Right cardiac atrium (tissue), 5 donors: ENCODE measurements around the gene COL23A1. TPM values are rescaled to one million over a fixed set of nuclear protein-coding genes. Genes with fewer than 3 reads are reported as not detected.
A peak's percentile ranks its signal among the peaks of the same experiment; 100 is the strongest.

ENCODE experiments used
- ATAC-seq, 2 donors: fragments of 200-7000 bp; cut with Tn5 transposase; one replicate each; pipeline versions ENCODE4 v1.8.0 to v1.9.1; 2020; ENCODE audit warnings: moderate library complexity in 2 of 2, mild to moderate bottlenecking in 1 of 2
- DNase-seq, 3 donors: peaks; one replicate each; pipeline ENCODE4 v3.0.0-alpha.2; 2020
- H3K27ac ChIP-seq: one replicate; pipeline ENCODE4 v1.5.1; 2013; ENCODE audit warnings: mild to moderate bottlenecking, low read length, control low read depth, moderate library complexity
- H3K27me3 ChIP-seq: one replicate; pipeline ENCODE4 v1.6.1; 2013; ENCODE audit not compliant: control insufficient read depth, insufficient read depth
- H3K4me1 ChIP-seq: one replicate; pipeline ENCODE4 v1.6.1; 2013; ENCODE audit warnings: low read length; ENCODE audit not compliant: control insufficient read depth, insufficient read depth
- H3K4me3 ChIP-seq: one replicate; pipeline ENCODE4 v1.5.1; 2013; ENCODE audit warnings: low read length, control low read depth
- H3K9me3 ChIP-seq: one replicate; pipeline ENCODE4 v1.6.1; 2013; ENCODE audit warnings: low read length; ENCODE audit not compliant: control insufficient read depth
- WGBS: extraction: QIAGEN DNeasy Blood & Tissue Kit; methylation state at CpG from one replicate; pipeline ENCODE4 v1.1.7; 2013; 5-methylcytosine and 5-hydroxymethylcytosine counted together
- intact Hi-C, 4 donors: fragments of 100-400 bp; cut with DNase I; formaldehyde crosslinking; loops; one replicate each; pipeline versions ENCODE4 v1.11.0 to v1.14.0; 2022 to 2023
- polyA plus RNA-seq: library from polyadenylated mRNA; stranded (reverse); fragments of 200-250 nt; gene quantifications from one replicate; pipeline ENCODE4 v1.2.3, GENCODE V29; 2013
- total RNA-seq, 4 donors: library from RNA; stranded (reverse); fragmentation: NEBNext Ultra II Directional; extraction: Animal tissue kit (Norgen Biotek cat#: 25700); gene quantifications; one replicate each; pipeline ENCODE4 v1.2.1, GENCODE V29; 2021
- donor health status: healthy with polysubstance abuse.
- donor health status: DM: no; HTN: yes; CAD: no.
- donor health status: DM: no; HTN: no; CAD: no.
- donor health status: DM: no; HTN: yes; CAD: no; lungs with severe emphysema.
- donor health status: DM: yes; HTN: yes; CAD: no.

COL23A1 gene
- total and polyA plus RNA-seq, 5 donors, result 2.5 to 13.6 (median 6.3) TPM

GRCh38 chr5:178465228-178465860 is 124.8 kb downstream of the COL23A1 start:
- 89% methylated on average over 19 of the region's 19 CpGs for WGBS
- DNase-seq (no peak), ATAC-seq (no peak)
- Histone ChIP-seq H3K27ac (no peak overlapping the region), H3K9me3 (no peaks in the 10 kb centered on the region), H3K4me1 (no peaks in the 10 kb centered on the region), H3K27me3 (no peaks in the 10 kb centered on the region), H3K4me3 (no peak overlapping the region)
- intact Hi-C loops, result loop anchor here in 1 of 4 donors (10.0 kb wide), 1 partner anchor 79 kb away; no protein-coding TSS in a partner anchor

- WGBS, result 79% methylated on average over 14 of the region's 14 CpGs
- DNase-seq, result no peak
- ATAC-seq, result no peak
Measured at GRCh38 chr5:178464431-178465048, 125.7 kb downstream of the COL23A1 start.

DNA sequence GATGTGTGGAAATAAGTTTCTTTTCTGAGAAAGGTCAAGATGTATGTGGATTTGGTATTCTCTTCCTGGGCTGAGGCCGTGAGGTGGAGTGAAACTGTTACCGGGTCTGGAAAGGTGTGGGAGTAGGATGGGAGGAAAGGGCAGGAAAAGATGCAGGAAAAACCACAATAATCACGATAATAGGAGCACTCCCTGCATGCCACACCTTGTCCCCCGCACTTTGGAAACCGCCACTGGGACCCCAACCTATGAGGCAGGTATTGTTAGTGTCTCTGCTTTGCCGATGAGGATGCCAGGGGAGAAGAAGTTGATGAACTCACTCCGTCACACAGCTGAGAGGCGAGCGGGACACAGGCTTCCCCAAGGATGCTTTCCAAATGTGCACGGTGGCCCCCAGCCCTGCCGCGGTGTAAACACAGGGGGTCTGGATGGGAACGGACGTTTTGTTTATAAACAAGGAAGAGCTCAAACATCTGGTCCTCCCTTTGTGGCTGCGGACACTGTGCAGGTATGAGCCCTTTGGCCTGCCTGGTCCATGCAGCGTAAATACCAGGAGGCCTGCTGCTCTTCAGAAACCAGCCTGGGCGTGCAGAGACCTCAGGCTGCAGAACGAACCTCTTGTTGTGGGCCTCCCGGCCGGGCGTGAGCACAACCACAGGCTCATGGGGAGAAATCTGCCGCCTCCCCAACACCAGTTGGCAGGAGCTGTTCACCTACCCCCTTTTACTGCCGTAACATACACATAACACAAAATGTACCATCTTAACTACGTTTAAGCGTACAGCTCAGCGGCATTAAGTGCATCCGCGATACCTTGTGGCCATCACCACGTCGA is 126.7 kb downstream of the COL23A1 start:
- Histone ChIP-seq H3K9me3 (no peaks in the 10 kb centered on the region), H3K27ac (no peak overlapping the region)
- WGBS, result 88% methylated on average over 30 of the region's 30 CpGs

More at GRCh38 chr5:178464431-178465048, 125.7 kb downstream of the COL23A1 start:
- Histone ChIP-seq H3K27ac (no peak overlapping the region), H3K4me3 (no peak overlapping the region), H3K9me3 (no peaks in the 10 kb centered on the region), H3K27me3 (no peaks in the 10 kb centered on the region), H3K4me1 (peaks cover 2% of the 10 kb centered on the region)
- intact Hi-C loops, result loop anchor here in 3 of 4 donors (5.0 to 10.0 kb wide), 3 partner anchors 68 to 83 kb away; no protein-coding TSS in a partner anchor

DNA sequence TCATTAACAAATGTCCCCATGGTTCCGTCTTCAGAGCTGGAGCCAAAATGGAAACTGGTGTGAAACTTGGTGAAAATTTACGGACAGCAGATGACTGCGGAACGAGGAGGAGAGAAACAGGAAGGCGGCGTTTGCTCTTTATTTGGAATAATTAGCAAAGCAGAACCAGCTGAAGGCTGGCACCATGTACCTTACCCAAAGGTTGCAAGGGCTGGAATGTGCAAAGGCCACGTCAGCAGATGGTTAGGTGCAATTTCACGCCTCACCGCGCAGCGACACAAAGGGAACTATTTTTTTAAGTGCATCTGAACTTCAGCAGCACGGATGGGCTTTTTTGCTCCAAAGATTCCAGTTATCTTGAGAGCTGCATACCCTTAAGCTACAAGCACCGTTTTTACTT is 127.4 kb downstream of the COL23A1 start:
- WGBS, result 91% methylated on average over 13 of the region's 13 CpGs
- Histone ChIP-seq H3K4me1 (peaks cover 2% of the 10 kb centered on the region), H3K27ac (no peak overlapping the region), H3K4me3 (no peak overlapping the region), H3K9me3 (no peaks in the 10 kb centered on the region), H3K27me3 (no peaks in the 10 kb centered on the region)
- intact Hi-C loops, result loop anchor here in 3 of 4 donors (5.0 to 10.0 kb wide), 3 partner anchors 69 to 84 kb away; no protein-coding TSS in a partner anchor
- no peak for ATAC-seq
- no peak for DNase-seq

More for the DNA sequence above, 126.7 kb downstream of the COL23A1 start:
- peaks cover 2% of the 10 kb centered on the region for H3K4me1 ChIP-seq
- H3K4me3 ChIP-seq, result no peak overlapping the region
- H3K27me3 ChIP-seq, result no peaks in the 10 kb centered on the region
- DNase-seq (no peak), ATAC-seq (no peak)
- intact Hi-C loops, result loop anchor here in 3 of 4 donors (5.0 to 10.0 kb wide), 3 partner anchors 69 to 84 kb away; no protein-coding TSS in a partner anchor

DNA sequence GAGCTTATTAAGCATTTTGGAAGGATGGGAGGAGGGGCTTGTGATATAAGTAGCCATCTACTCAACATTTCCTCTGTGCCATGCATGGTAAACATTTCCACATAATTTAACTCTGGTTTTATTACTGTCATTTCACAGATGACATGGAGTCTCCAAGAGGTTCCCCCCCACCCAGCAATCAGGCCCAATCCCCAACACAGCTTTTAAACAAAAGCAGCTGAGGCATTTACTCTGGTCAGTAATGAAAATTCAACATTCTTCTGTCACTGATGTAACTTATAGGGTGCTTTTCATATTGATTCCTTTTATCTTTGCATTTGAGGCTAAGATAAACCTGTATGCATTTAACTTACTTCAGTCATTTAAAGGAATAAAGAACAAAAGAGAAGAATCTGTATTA is 128.1 kb downstream of the COL23A1 start:
- intact Hi-C loops, result loop anchor here in 3 of 4 donors (5.0 to 10.0 kb wide), 3 partner anchors 70 to 85 kb away; no protein-coding TSS in a partner anchor
- no peak overlapping the region for H3K27ac ChIP-seq

DNA sequence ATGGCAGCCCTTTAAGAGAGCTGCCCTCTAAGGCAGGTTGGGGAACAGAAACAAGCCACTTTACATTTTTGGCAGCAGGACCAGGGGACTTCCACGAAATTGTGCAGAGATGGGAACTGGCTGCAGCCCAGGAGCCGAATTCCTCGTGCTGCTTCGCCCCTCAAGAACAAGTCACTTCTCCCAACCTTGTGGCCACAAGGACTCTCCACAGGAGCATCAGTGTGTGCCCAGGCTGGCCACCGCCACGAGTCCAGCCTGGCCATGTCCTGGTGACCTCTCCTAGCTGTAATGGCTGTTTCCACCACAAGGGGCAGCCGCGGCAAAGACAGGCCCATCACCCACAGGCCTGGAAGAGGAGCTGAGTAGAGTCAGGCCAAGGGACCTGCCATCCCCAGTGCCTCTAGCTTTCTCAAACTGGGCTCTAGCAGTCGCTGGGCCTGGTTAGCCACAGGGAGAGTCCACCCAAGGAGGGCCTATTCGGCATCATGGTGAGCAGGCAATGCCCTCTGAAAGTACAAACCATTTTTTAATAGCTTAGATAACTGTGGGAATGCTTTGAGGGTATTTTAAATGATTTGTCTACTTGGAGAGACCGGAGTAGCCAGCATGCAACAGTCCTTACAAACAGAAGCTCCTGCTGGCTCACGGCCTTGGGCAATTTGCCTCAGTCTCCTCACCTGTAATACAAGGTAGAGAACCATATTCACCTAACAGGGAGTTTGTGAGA is 129.0 kb downstream of the COL23A1 start:
- 30% methylated on average over 12 of the region's 12 CpGs for WGBS
- Histone ChIP-seq H3K4me1 (peaks cover 2% of the 10 kb centered on the region), H3K4me3 (no peak overlapping the region), H3K9me3 (no peaks in the 10 kb centered on the region), H3K27me3 (no peaks in the 10 kb centered on the region), H3K27ac (no peak overlapping the region)
- intact Hi-C loops, result loop anchor here in 3 of 4 donors (5.0 to 10.0 kb wide), 3 partner anchors 71 to 86 kb away; no protein-coding TSS in a partner anchor
- peak; percentile 78 to 94 (median 94) for DNase-seq
- ATAC-seq, result peak; percentile 92 to 96

More for the DNA sequence above, 128.1 kb downstream of the COL23A1 start:
- H3K27me3 ChIP-seq, result no peaks in the 10 kb centered on the region
- H3K9me3 ChIP-seq, result no peaks in the 10 kb centered on the region
- DNase-seq (no peak), ATAC-seq (no peak)
- H3K4me3 ChIP-seq, result no peak overlapping the region
- H3K4me1 ChIP-seq, result peaks cover 2% of the 10 kb centered on the region

DNA sequence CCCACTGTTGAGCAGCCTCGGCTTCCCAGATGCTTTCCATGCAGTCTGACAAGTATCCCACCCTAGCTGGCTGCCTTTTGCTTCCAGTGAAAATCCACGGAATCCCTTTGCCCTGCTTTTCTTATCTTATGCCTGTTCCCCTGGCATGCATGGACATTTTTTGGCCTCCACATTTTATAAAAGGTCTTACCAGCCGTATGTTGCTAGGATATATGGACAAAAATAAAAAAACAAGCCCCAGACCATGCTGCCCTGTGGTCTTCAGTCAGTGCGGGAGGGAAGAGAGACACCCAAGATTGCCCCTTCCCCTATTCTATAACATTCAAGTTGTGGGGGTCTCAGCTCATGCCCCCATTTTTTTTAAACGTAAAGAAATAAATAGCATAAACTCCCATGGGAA is 129.6 kb downstream of the COL23A1 start:
- 40% methylated on average over 5 of the region's 5 CpGs for WGBS
- intact Hi-C loops, result loop anchor here in 3 of 4 donors (5.0 to 10.0 kb wide), 3 partner anchors 72 to 87 kb away; no protein-coding TSS in a partner anchor
- no peak overlapping the region for H3K4me3 ChIP-seq
- DNase-seq (no peak), ATAC-seq (peak; percentile 20 to 38)
- H3K4me1 ChIP-seq, result peaks cover 2% of the 10 kb centered on the region
- peak overlapping the region; percentile 46 for H3K27ac ChIP-seq
- H3K27me3 ChIP-seq, result no peaks in the 10 kb centered on the region
- no peaks in the 10 kb centered on the region for H3K9me3 ChIP-seq

DNA sequence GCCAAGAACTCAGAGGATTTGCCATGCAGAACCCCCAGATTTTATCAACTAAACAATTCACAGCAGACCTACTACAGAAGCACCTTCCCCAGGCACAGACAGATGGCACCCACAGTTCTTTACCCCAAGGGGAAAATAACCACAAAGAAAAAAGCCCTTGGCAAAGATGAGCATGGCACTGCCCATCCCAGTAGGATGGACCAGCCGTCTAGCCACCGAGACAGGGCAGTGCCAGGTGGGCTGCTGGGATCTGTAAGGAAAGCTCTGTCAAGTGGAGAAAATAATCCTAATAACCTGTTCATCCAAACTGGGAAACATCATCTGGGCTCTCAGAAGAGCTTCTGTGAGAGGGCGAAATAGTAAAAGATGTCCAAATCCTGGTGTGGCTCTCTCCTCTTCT is 130.0 kb downstream of the COL23A1 start:
- Histone ChIP-seq H3K27ac (no peak overlapping the region), H3K4me1 (peaks cover 2% of the 10 kb centered on the region), H3K9me3 (no peaks in the 10 kb centered on the region), H3K27me3 (no peaks in the 10 kb centered on the region), H3K4me3 (no peak overlapping the region)
- intact Hi-C loops, result loop anchor here in 3 of 4 donors (5.0 to 10.0 kb wide), 3 partner anchors 72 to 87 kb away; no protein-coding TSS in a partner anchor
- DNase-seq, result no peak
- ATAC-seq, result no peak
- WGBS, result 82% methylated on average over 3 of the region's 3 CpGs

DNA sequence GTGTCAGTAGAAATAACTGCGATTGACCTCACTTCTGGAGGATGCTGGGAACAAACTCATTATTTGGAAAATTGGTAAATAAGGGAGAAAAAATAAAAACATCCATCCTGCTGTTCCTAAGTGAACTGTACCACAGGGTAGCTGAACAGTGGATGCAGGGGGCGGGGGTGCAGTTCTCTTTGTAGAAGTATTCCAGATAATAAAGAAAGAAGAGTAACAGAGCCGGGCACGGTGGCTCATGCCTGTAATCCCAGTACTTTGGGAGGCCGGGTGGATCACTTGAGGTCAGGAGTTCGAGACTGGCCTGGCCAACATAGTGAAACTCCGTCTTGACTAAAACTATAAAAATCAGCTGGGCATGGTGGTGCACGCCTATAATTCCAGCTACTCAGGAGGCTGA is 132.1 kb downstream of the COL23A1 start:
- ATAC-seq, result no peak
- DNase-seq, result no peak
- Histone ChIP-seq H3K27ac (no peak overlapping the region), H3K9me3 (no peaks in the 10 kb centered on the region), H3K4me3 (no peak overlapping the region), H3K27me3 (no peaks in the 10 kb centered on the region), H3K4me1 (peaks cover 2% of the 10 kb centered on the region)
- intact Hi-C loops, result no loop called here
- WGBS, result 92% methylated on average over 8 of the region's 8 CpGs

DNA sequence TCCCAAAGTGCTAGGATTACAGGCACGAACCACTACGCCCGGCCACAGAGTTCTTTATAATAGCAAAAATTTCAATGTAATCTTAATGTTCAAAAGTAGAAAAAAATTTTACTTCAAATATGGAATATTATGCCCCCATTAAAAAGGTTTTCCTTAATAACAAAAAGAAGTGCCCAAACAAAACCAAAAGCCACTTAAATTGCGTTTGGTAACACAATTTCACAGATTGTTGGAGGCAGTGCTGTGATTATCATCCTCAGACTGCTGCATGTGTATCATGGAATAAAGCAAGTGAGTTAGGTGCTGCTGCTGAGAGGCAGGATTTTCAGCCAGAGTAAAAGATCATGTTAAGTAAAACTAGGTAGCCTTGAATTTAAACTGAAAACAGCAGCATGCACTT is 132.7 kb downstream of the COL23A1 start:
- 95% methylated on average over 4 of the region's 4 CpGs for WGBS
- H3K27me3 ChIP-seq, result no peaks in the 10 kb centered on the region
- peaks cover 2% of the 10 kb centered on the region for H3K4me1 ChIP-seq
- no peak overlapping the region for H3K4me3 ChIP-seq
- DNase-seq (no peak), ATAC-seq (no peak)
- H3K27ac ChIP-seq, result no peak overlapping the region
- intact Hi-C loops, result no loop called here
- H3K9me3 ChIP-seq, result no peaks in the 10 kb centered on the region
